ENCODE measurements around the gene C11orf98.
"Not testable (repeated sequence)": the region's sequence is repeated elsewhere in the genome, so short reads cannot be mapped to it uniquely, and the experiment has no call there.

C11orf98 gene

GRCh38 chr11:62667460-62667859 lies 2.5 kb upstream of the C11orf98 start:
- H3K4me2 ChIP-seq: peak overlapping the region; percentile 96 to 100 (median 98)

GRCh38 chr11:62666259-62666926 lies 1.4 kb upstream of the C11orf98 start:
- Histone ChIP-seq H3K4me1 (peaks cover 45 to 70% (median 68%) of the 10 kb centered on the region in 10 experiments), H3K9ac (peak overlapping the region; percentile 83 to 98 (median 90)), H3K36me3 (peaks cover 28 to 54% (median 45%) of the 10 kb centered on the region in 11 experiments), H3K9me3 (replicated peaks in 1 of 11) (no peaks in the 10 kb centered on the region), H3K27me3 (no peaks in the 10 kb centered on the region), H3K27ac (peak overlapping the region; percentile 63 to 94 (median 87); a peak in 21 of 22 replicates), H4K20me1 (peaks cover 0 to 60% (median 27%) of the 10 kb centered on the region in 11 experiments; a peak in 19 of 22 replicates), H3K4me3 (peak overlapping the region; percentile 68 to 94 (median 83)), H3K4me2 (peak overlapping the region; percentile 96 to 100 (median 98))
- TF ChIP-seq Cebpa-rat (IDR thresholded peaks at IDR 0.05): no peak

More at GRCh38 chr11:62667460-62667859, 2.5 kb upstream of the C11orf98 start:
- peak overlapping the region in 8 of 11 experiments; percentile 20 to 94 (median 86); a peak in 9 of 22 replicates for H3K27ac ChIP-seq
- H3K27me3 ChIP-seq: no peaks in the 10 kb centered on the region
- H3K9me3 ChIP-seq (replicated peaks in 1 of 11): no peaks in the 10 kb centered on the region
- H3K36me3 ChIP-seq: peaks cover 23 to 44% (median 35%) of the 10 kb centered on the region in 11 experiments
- peak overlapping the region; percentile 68 to 94 (median 83); a peak in 17 of 20 replicates for H3K4me3 ChIP-seq
- TF ChIP-seq Cebpa-rat (IDR thresholded peaks at IDR 0.05): no peak
- peaks cover 0 to 57% (median 27%) of the 10 kb centered on the region in 11 experiments; a peak in 19 of 22 replicates for H4K20me1 ChIP-seq
- peaks cover 50 to 70% (median 68%) of the 10 kb centered on the region in 10 experiments for H3K4me1 ChIP-seq
- peak overlapping the region; percentile 36 to 98 (median 90); a peak in 20 of 22 replicates for H3K9ac ChIP-seq

GRCh38 chr11:62665599-62666258 lies 719 bp upstream of the C11orf98 start:
- Histone ChIP-seq H3K27me3 (no peaks in the 10 kb centered on the region), H3K9me3 (replicated peaks in 1 of 11) (no peaks in the 10 kb centered on the region), H3K9ac (peak overlapping the region; percentile 83 to 98 (median 90)), H3K36me3 (peaks cover 28 to 61% (median 50%) of the 10 kb centered on the region in 11 experiments), H3K27ac (peak overlapping the region; percentile 63 to 94 (median 87); a peak in 21 of 22 replicates), H3K4me2 (peak overlapping the region; percentile 96 to 100 (median 98)), H4K20me1 (peaks cover 0 to 58% (median 27%) of the 10 kb centered on the region in 11 experiments; a peak in 19 of 22 replicates), H3K4me1 (peaks cover 42 to 68% (median 65%) of the 10 kb centered on the region in 10 experiments), H3K4me3 (peak overlapping the region; percentile 68 to 94 (median 83))
- TF ChIP-seq Cebpa-rat (IDR thresholded peaks at IDR 0.05): no peak

DNA sequence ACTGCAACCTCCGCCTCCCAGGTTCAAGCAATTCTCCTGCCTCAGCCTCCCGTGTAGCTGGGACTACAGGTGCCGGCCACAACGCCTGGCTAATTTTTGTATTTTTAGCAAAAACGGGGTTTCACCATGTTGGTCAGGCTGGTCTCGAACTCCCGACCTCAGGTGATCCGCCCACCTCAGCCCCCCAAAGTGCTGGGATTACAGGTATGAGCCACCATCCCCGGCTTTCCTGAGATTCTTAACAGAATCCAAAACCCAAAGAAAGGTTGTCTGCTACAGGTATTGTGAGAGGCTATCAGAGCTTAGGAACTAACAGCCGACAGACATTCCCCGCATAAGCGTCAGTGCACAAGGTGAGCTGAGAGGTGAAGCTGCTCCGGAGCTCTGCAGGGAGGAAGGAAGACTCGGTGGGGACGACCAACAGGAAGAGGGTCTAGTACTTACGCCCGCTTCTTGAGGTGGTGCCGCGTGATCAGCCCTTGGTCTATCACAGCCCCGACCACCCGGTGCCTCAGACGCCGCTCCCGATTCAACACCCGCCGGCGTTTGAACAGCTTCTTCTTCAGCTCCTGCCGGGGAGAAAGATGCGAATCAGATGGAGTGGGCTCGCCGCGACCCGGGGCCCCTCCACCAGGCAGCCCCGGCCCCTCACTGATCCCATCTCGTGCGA lies 470 bp downstream of the C11orf98 start:
- peaks cover 30 to 56% (median 53%) of the 10 kb centered on the region in 10 experiments for H3K4me1 ChIP-seq
- H3K4me2 ChIP-seq: peak overlapping the region; percentile 57 to 100 (median 77)
- no peaks in the 10 kb centered on the region for H3K27me3 ChIP-seq
- TF ChIP-seq Cebpa-rat (IDR thresholded peaks at IDR 0.05): no peak
- peak overlapping the region; percentile 68 to 94 (median 83) for H3K4me3 ChIP-seq
- H3K9me3 ChIP-seq (replicated peaks in 1 of 11): no peaks in the 10 kb centered on the region
- peaks cover 26 to 66% (median 54%) of the 10 kb centered on the region in 11 experiments for H3K36me3 ChIP-seq
- H4K20me1 ChIP-seq: peaks cover 0 to 46% (median 27%) of the 10 kb centered on the region in 11 experiments; a peak in 19 of 22 replicates
- peak overlapping the region; percentile 83 to 98 (median 90) for H3K9ac ChIP-seq
- peak overlapping the region; percentile 63 to 94 (median 87) for H3K27ac ChIP-seq

GRCh38 chr11:62656796-62657429 lies 8.1 kb downstream of the C11orf98 start:
- Histone ChIP-seq H3K9ac (no peak overlapping the region), H3K4me2 (no peak overlapping the region), H3K27ac (no peak overlapping the region)

DNA sequence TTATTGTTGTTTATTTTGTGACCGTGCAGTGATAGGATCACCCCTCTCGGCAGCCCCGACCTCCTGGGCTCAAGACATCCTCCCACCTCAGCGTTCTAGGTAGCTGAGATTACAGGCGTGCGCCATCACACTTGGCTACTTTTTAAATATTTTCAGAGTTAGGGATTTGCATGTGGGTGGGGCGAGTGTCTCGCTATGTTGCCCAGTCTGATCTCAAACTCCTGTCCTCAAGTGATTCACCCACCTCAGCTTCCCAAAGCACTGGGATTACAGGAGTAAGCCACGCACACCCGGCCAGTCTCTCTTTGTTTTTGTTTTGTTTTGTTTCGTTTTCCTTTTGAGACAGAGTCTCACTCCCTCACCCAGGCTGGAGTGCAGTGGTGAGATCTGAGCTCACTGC lies 10.7 kb downstream of the C11orf98 start:
- TF ChIP-seq Cebpa-rat (IDR thresholded peaks at IDR 0.05): no peak
- Histone ChIP-seq H3K4me1 (peaks cover 23 to 30% (median 26%) of the 10 kb centered on the region in 10 experiments), H3K9ac (peak overlapping the region in 5 of 11 experiments; percentile 0 to 97 (median 31); a peak in 3 of 22 replicates), H3K4me3 (no peak overlapping the region), H3K27me3 (no peaks in the 10 kb centered on the region), H3K9me3 (replicated peaks in 1 of 11) (no peaks in the 10 kb centered on the region), H4K20me1 (peaks cover 0 to 19% (median 6%) of the 10 kb centered on the region in 11 experiments; a peak in 7 of 22 replicates), H3K4me2 (peak overlapping the region in 10 of 11 experiments; percentile 51 to 98 (median 92); a peak in 15 of 22 replicates), H3K36me3 (peaks cover 6 to 24% (median 14%) of the 10 kb centered on the region in 11 experiments), H3K27ac (peak overlapping the region in 8 of 11 experiments; percentile 17 to 93 (median 86); a peak in 12 of 22 replicates)

More at GRCh38 chr11:62656796-62657429, 8.1 kb downstream of the C11orf98 start:
- peaks cover 6 to 14% (median 13%) of the 10 kb centered on the region in 10 experiments for H3K4me1 ChIP-seq
- no peaks in the 10 kb centered on the region for H3K9me3 ChIP-seq (replicated peaks in 1 of 11)
- peaks cover 0 to 17% (median 15%) of the 10 kb centered on the region in 11 experiments; a peak in 18 of 22 replicates for H3K36me3 ChIP-seq
- peaks cover 0 to 8% (median 0%) of the 10 kb centered on the region in 11 experiments; a peak in 3 of 22 replicates for H4K20me1 ChIP-seq
- 0 out of 22 replicates have a peak, but pooled peaks of 1 of the 11 experiments have one; percentile 15 for TF ChIP-seq Cebpa-rat (IDR thresholded peaks at IDR 0.05)
- no peak overlapping the region for H3K4me3 ChIP-seq
- H3K27me3 ChIP-seq: no peaks in the 10 kb centered on the region

- peak overlapping the region; percentile 81 to 96 (median 92) for H3K27ac ChIP-seq
- TF ChIP-seq Cebpa-rat (IDR thresholded peaks at IDR 0.05): no peak
- H3K9ac ChIP-seq: peak overlapping the region; percentile 92 to 99 (median 96)
Measured at GRCh38 chr11:62652161-62653006, 12.6 kb downstream of the C11orf98 start.

GRCh38 chr11:62650283-62650682 lies 14.7 kb downstream of the C11orf98 start:
- not testable (repeated sequence) for H3K4me3 ChIP-seq; H3K4me2 ChIP-seq; H3K27ac ChIP-seq; H3K9me3 ChIP-seq (replicated peaks in 1 of 11); H3K27me3 ChIP-seq
- Histone ChIP-seq H4K20me1 (peaks cover 5 to 49% (median 30%) of the 10 kb centered on the region in 11 experiments; a peak in 18 of 22 replicates), H3K36me3 (peaks cover 26 to 48% (median 35%) of the 10 kb centered on the region in 11 experiments), H3K4me1 (peaks cover 41 to 56% (median 49%) of the 10 kb centered on the region in 10 experiments), H3K9ac (0 out of 22 replicates have a peak overlapping the region, but pooled peaks of 4 of the 11 experiments have one; percentile 4 to 92 (median 31))

More at GRCh38 chr11:62652161-62653006, 12.6 kb downstream of the C11orf98 start:
- Histone ChIP-seq H4K20me1 (peaks cover 0 to 37% (median 22%) of the 10 kb centered on the region in 11 experiments; a peak in 18 of 22 replicates), H3K9me3 (replicated peaks in 1 of 11) (no peaks in the 10 kb centered on the region), H3K4me3 (peak overlapping the region; percentile 72 to 97 (median 91)), H3K36me3 (peaks cover 25 to 43% (median 33%) of the 10 kb centered on the region in 11 experiments), H3K4me2 (peak overlapping the region; percentile 85 to 98 (median 93)), H3K4me1 (peaks cover 29 to 45% (median 38%) of the 10 kb centered on the region in 10 experiments), H3K27me3 (no peaks in the 10 kb centered on the region)
